OCI-LY1 (cell line): ENCODE data around the gene STARD9.
"Not testable (repeated sequence)": the region's sequence is repeated elsewhere in the genome, so short reads cannot be mapped to it uniquely, and the experiment has no call there.

Source experiments
- H2AFZ ChIP-seq: fragments of 200-600 bp; sonication (generic), shearing (Covaris generic); 2 replicates; pipeline ENCODE4 v1.6.0; 2014; ENCODE audit warnings: antibody characterized with exemption, mild to moderate bottlenecking, low read length
- H3F3A ChIP-seq: fragments of 200-600 bp; sonication (generic), shearing (Covaris generic); 2 replicates; pipeline ENCODE4 v1.6.0; 2014; ENCODE audit warnings: mild to moderate bottlenecking, antibody characterized with exemption, low read length, moderate library complexity; ENCODE audit not compliant: insufficient read depth
- H3K27ac ChIP-seq: fragments of 200-600 bp; sonication (generic); 2 replicates; pipeline ENCODE4 v1.5.1; 2014; ENCODE audit warnings: low read length, mixed run types, mild to moderate bottlenecking, low read depth; ENCODE audit not compliant: poor library complexity, severe bottlenecking
- H3K27me3 ChIP-seq: fragments of 200-600 bp; sonication (generic); 2 replicates; pipeline ENCODE4 v1.6.0; 2014; ENCODE audit warnings: antibody characterized with exemption, mild to moderate bottlenecking, low read length, moderate library complexity; ENCODE audit not compliant: insufficient read depth
- H3K36me3 ChIP-seq: fragments of 200-600 bp; sonication (generic); 2 replicates; pipeline ENCODE4 v1.6.1; 2014; ENCODE audit warnings: mild to moderate bottlenecking, antibody characterized with exemption, low read length, moderate library complexity, mixed read lengths; ENCODE audit not compliant: insufficient read depth
- H3K4me1 ChIP-seq: fragments of 200-600 bp; sonication (generic); 2 replicates; pipeline ENCODE4 v1.5.1; 2014; ENCODE audit warnings: mild to moderate bottlenecking, low read length, moderate library complexity; ENCODE audit not compliant: insufficient read depth, severe bottlenecking
- H3K4me2 ChIP-seq: fragments of 200-600 bp; sonication (generic), shearing (Covaris generic); 2 replicates; pipeline ENCODE4 v1.6.1; 2014; ENCODE audit warnings: low read length
- H3K4me3 ChIP-seq: fragments of 200-600 bp; sonication (generic); 2 replicates; pipeline ENCODE4 v1.5.1; 2014; ENCODE audit warnings: low read length, low read depth, mild to moderate bottlenecking, mixed read lengths; ENCODE audit not compliant: poor library complexity, severe bottlenecking
- H3K79me2 ChIP-seq: fragments of 200-600 bp; shearing (Covaris generic); 2 replicates; pipeline ENCODE4 v1.6.1; 2016; ENCODE audit warnings: mixed run types, low read length, mixed read lengths; ENCODE audit not compliant: insufficient read depth
- H3K9ac ChIP-seq: fragments of 200-600 bp; sonication (generic), shearing (Covaris generic); 2 replicates; pipeline ENCODE4 v1.6.1; 2014; ENCODE audit warnings: mild to moderate bottlenecking, low read length, mixed read lengths
- H3K9me2 ChIP-seq: fragments of 200-600 bp; sonication (generic), shearing (Covaris generic); 2 replicates; pipeline ENCODE4 v1.6.1; 2014; ENCODE audit warnings: low read depth, mild to moderate bottlenecking, low read length, mixed read lengths
- H3K9me3 ChIP-seq: fragments of 200-600 bp; shearing (Covaris generic); 2 replicates; pipeline ENCODE4 v1.6.1; 2014; ENCODE audit warnings: low read length, mixed read lengths
- H4K20me1 ChIP-seq: fragments of 200-600 bp; sonication (generic), shearing (Covaris generic); 2 replicates; pipeline ENCODE4 v1.6.0; 2016; ENCODE audit warnings: mild to moderate bottlenecking, low read length; ENCODE audit not compliant: insufficient read depth
- CTCF ChIP-seq: fragments of 200-600 bp; sonication (generic), shearing (Covaris generic); IDR thresholded peaks from 2 replicates; pipeline ENCODE4 v1.5.1; 2017; ENCODE audit warnings: mild to moderate bottlenecking, antibody characterized with exemption, low read length, moderate library complexity, mixed read lengths
- EZH2 ChIP-seq: fragments of 200-600 bp; sonication (generic), shearing (Covaris generic); IDR thresholded peaks from 2 replicates; pipeline ENCODE4 v1.8.0; 2017; ENCODE audit warnings: borderline replicate concordance, mixed run types, mild to moderate bottlenecking, antibody characterized with exemption, low read length, moderate library complexity, mixed read lengths

The STARD9 gene

GRCh38 chr15:42759093-42759492 is 183.7 kb downstream of the STARD9 start:
- TF ChIP-seq EZH2, result no peak
- TF ChIP-seq CTCF, result no peak
- no peak overlapping the region for H2AFZ ChIP-seq
- H3K36me3 ChIP-seq, result no peaks in the 10 kb centered on the region; the same call in 1 of the 2 replicates
- H3K4me3 ChIP-seq, result no peak overlapping the region
- H3K4me1 ChIP-seq, result no peaks in the 10 kb centered on the region
- H3K79me2 ChIP-seq, result no peaks in the 10 kb centered on the region
- H3K9me2 ChIP-seq, result no peaks in the 10 kb centered on the region
- no peaks in the 10 kb centered on the region for H3F3A ChIP-seq
- no peak overlapping the region for H3K4me2 ChIP-seq
- H3K27me3 ChIP-seq, result no peaks in the 10 kb centered on the region
- no peak overlapping the region for H3K9ac ChIP-seq
- H3K9me3 ChIP-seq, result peaks cover 13% of the 10 kb centered on the region
- no peak overlapping the region for H3K27ac ChIP-seq
- H4K20me1 ChIP-seq, result no peaks in the 10 kb centered on the region

GRCh38 chr15:42760759-42761158 is 185.4 kb downstream of the STARD9 start:
- Histone ChIP-seq H3K9me3 (peaks cover 13% of the 10 kb centered on the region), H4K20me1 (no peaks in the 10 kb centered on the region), H3K4me2 (no peak overlapping the region), H3K27me3 (no peaks in the 10 kb centered on the region), H3F3A (no peaks in the 10 kb centered on the region), H3K9ac (no peak overlapping the region), H2AFZ (no peak overlapping the region), H3K27ac (no peak overlapping the region), H3K4me1 (no peaks in the 10 kb centered on the region), H3K79me2 (no peaks in the 10 kb centered on the region), H3K4me3 (no peak overlapping the region), H3K36me3 (no peaks in the 10 kb centered on the region; the same call in 1 of the 2 replicates), H3K9me2 (no peaks in the 10 kb centered on the region)
- TF ChIP-seq CTCF (no peak), EZH2 (no peak)

GRCh38 chr15:42761813-42762212 is 186.4 kb downstream of the STARD9 start:
- not testable (repeated sequence) for H3K4me1 ChIP-seq, H3K9ac ChIP-seq, H4K20me1 ChIP-seq, H3K27ac ChIP-seq, H3K4me3 ChIP-seq, H2AFZ ChIP-seq, H3K9me2 ChIP-seq, H3F3A ChIP-seq, H3K4me2 ChIP-seq, H3K27me3 ChIP-seq, H3K36me3 ChIP-seq, H3K79me2 ChIP-seq
- H3K9me3 ChIP-seq, result peaks cover 13% of the 10 kb centered on the region

- not testable (repeated sequence) for H3F3A ChIP-seq, H3K4me3 ChIP-seq, H3K9ac ChIP-seq, H3K9me2 ChIP-seq, H4K20me1 ChIP-seq, H3K4me2 ChIP-seq, H2AFZ ChIP-seq, H3K36me3 ChIP-seq, H3K4me1 ChIP-seq, H3K27me3 ChIP-seq, H3K79me2 ChIP-seq, H3K27ac ChIP-seq
- peaks cover 13% of the 10 kb centered on the region for H3K9me3 ChIP-seq
These were observed 188.8 kb downstream of the STARD9 start for GRCh38 chr15:42764154-42764731.

- H4K20me1 ChIP-seq, H3K4me3 ChIP-seq, H3K9ac ChIP-seq, H3K27ac ChIP-seq, H2AFZ ChIP-seq, H3F3A ChIP-seq, H3K9me2 ChIP-seq, H3K79me2 ChIP-seq, H3K4me1 ChIP-seq, H3K9me3 ChIP-seq, H3K36me3 ChIP-seq, H3K4me2 ChIP-seq, H3K27me3 ChIP-seq: not testable (repeated sequence)
These were observed 190.7 kb downstream of the STARD9 start for GRCh38 chr15:42766109-42766508.
